Sigmoid colon (tissue), 7 donors: Measurements from ENCODE around the gene C1QA. TPM values are rescaled to one million over a fixed set of nuclear protein-coding genes. Genes with fewer than 3 reads are reported as not detected.

Experiments
- DNase-seq: peaks from one replicate; pipeline ENCODE4 v3.0.0-alpha.2; 2019
- H3K27ac ChIP-seq, 4 donors: fragments of 200-600 bp; sonication (generic); one replicate each; pipeline ENCODE4 v1.5.1; 2016 to 2019; ENCODE audit warnings: mild to moderate bottlenecking in 1 of 4
- H3K27me3 ChIP-seq, 3 donors: fragments of 200-600 bp; sonication (generic); one replicate each; pipeline ENCODE4 v1.5.1; 2019; ENCODE audit warnings: mild to moderate bottlenecking in 1 of 3
- H3K36me3 ChIP-seq, 4 donors: fragments of 200-600 bp; sonication (generic); one replicate each; pipeline ENCODE4 v1.5.1; 2016 to 2019
- H3K4me1 ChIP-seq, 4 donors: fragments of 200-600 bp; sonication (generic); one replicate each; pipeline ENCODE4 v1.5.1; 2017 to 2019
- H3K4me3 ChIP-seq, 4 donors: fragments of 200-600 bp; sonication (generic); one replicate each; pipeline ENCODE4 v1.5.1; 2017 to 2019; ENCODE audit warnings: mild to moderate bottlenecking in 2 of 4, moderate library complexity in 1 of 4
- H3K9me3 ChIP-seq, 4 donors: fragments of 200-600 bp in 3 of 4; sonication (generic) in 3 of 4; one replicate each; pipeline versions ENCODE4 v1.5.1 to v1.6.1; 2013 to 2019
- CTCF ChIP-seq, 4 experiments: fragments of 450-650 bp in 3 of 4; fragments of 200-600 bp in 1 of 4; IDR thresholded peaks; one replicate each; pipeline ENCODE4 v1.5.1; 2016 to 2019; ENCODE audit warnings: antibody characterized with exemption in 4 of 4, mild to moderate bottlenecking in 3 of 4, moderate library complexity in 2 of 4
- EP300 ChIP-seq, 4 donors: sonication (generic); formaldehyde crosslinking; IDR thresholded peaks; one replicate each; pipeline ENCODE4 v1.6.1; 2017; ENCODE audit warnings: antibody characterized with exemption in 4 of 4
- POLR2A ChIP-seq, 2 donors: fragments of 450-650 bp; IDR thresholded peaks; one replicate each; pipeline ENCODE4 v1.6.1; 2016; ENCODE audit warnings: antibody characterized with exemption in 2 of 2, mild to moderate bottlenecking in 2 of 2, moderate library complexity in 2 of 2
- POLR2AphosphoS5 ChIP-seq, 4 donors: sonication (generic); formaldehyde crosslinking; IDR thresholded peaks; one replicate each; pipeline ENCODE4 v1.6.1; 2017; ENCODE audit warnings: antibody characterized with exemption in 4 of 4
- WGBS, 2 donors: extraction: QIAGEN DNeasy Blood & Tissue Kit; methylation state at CpG; one replicate each; pipeline ENCODE4 v1.1.7; 2013; 5-methylcytosine and 5-hydroxymethylcytosine counted together
- intact Hi-C: fragments of 100-400 bp; cut with DNase I; formaldehyde crosslinking; loops from one replicate; pipeline ENCODE4 v1.15.1; 2023
- polyA plus RNA-seq, 3 donors: library from polyadenylated mRNA; stranded (reverse); fragments of 200-250 nt; gene quantifications; one replicate each; pipeline ENCODE4 v1.2.3, GENCODE V29; 2013
- total RNA-seq, 4 donors: library from RNA; depleted of rRNA; stranded (reverse); fragments of >200 nt; gene quantifications; one replicate each; pipeline ENCODE4 v1.1.0, GENCODE V29; 2016
- donor health status: healthy with polysubstance abuse.
- donor health status: Bipolar disorder and iron deficiency.
- donor health status: healthy.

The C1QA gene
- total and polyA plus RNA-seq, 7 donors: 80.3 to 523 (median 226) TPM

GRCh38 chr1:22641247-22641646 is 4.8 kb downstream of the C1QA start:
- H3K27me3 ChIP-seq: peaks cover 0 to 7% (median 0%) of the 10 kb centered on the region in 3 donors

GRCh38 chr1:22641906-22642636 is 5.6 kb downstream of the C1QA start:
- H3K36me3 ChIP-seq: no peaks in the 10 kb centered on the region
- peak; percentile 88 for DNase-seq
- no peak overlapping the region for H3K4me3 ChIP-seq
- H3K9me3 ChIP-seq: no peaks in the 10 kb centered on the region
- WGBS, 2 donors: 6 to 15% methylated on average over 18 of the region's 18 CpGs
- TF ChIP-seq EP300 (IDR thresholded peaks at IDR 0.05) (no peak), CTCF (IDR thresholded peaks at IDR 0.05) (peak; percentile 73 to 91 (median 88)), POLR2A (IDR thresholded peaks at IDR 0.05) (no peak), POLR2AphosphoS5 (IDR thresholded peaks at IDR 0.05) (peak in 2 of 4 donors; percentile 52 to 71)
- H3K4me1 ChIP-seq: peaks cover 0 to 8% (median 0%) of the 10 kb centered on the region in 4 donors
- intact Hi-C loops: loop anchor here (1.0 kb wide), 1 partner anchor 222 kb away; no protein-coding TSS in a partner anchor
- H3K27ac ChIP-seq: no peak overlapping the region
- H3K27me3 ChIP-seq: peaks cover 0 to 7% (median 0%) of the 10 kb centered on the region in 3 donors

More at GRCh38 chr1:22641247-22641646, 4.8 kb downstream of the C1QA start:
- TF ChIP-seq CTCF (IDR thresholded peaks at IDR 0.05) (no peak), EP300 (IDR thresholded peaks at IDR 0.05) (no peak), POLR2AphosphoS5 (IDR thresholded peaks at IDR 0.05) (no peak), POLR2A (IDR thresholded peaks at IDR 0.05) (no peak)
- WGBS, 2 donors: 53 to 67% methylated on average over 8 of the region's 8 CpGs
- H3K36me3 ChIP-seq: no peaks in the 10 kb centered on the region
- H3K9me3 ChIP-seq: no peaks in the 10 kb centered on the region
- H3K4me1 ChIP-seq: peaks cover 0 to 8% (median 0%) of the 10 kb centered on the region in 4 donors
- no peak for DNase-seq
- H3K4me3 ChIP-seq: no peak overlapping the region
- H3K27ac ChIP-seq: no peak overlapping the region
- intact Hi-C loops: no loop called here

- H3K9me3 ChIP-seq: no peaks in the 10 kb centered on the region
- H3K4me1 ChIP-seq: peaks cover 0 to 8% (median 0%) of the 10 kb centered on the region in 4 donors
- intact Hi-C loops: no loop called here
- DNase-seq: peak; percentile 79
- H3K27me3 ChIP-seq: peaks cover 0 to 6% (median 0%) of the 10 kb centered on the region in 3 donors
- peak within 1 kb of the TSS in 3 of 4 donors; percentile 10 to 43 (median 30) for H3K4me3 ChIP-seq
- no peaks in the 10 kb centered on the region for H3K36me3 ChIP-seq
- TF ChIP-seq POLR2AphosphoS5 (IDR thresholded peaks at IDR 0.05) (peak in 1 of 4 donors; percentile 45), CTCF (IDR thresholded peaks at IDR 0.05) (no peak)
- 67 to 70% methylated on average over 8 of the region's 8 CpGs for WGBS, 2 donors
- H3K27ac ChIP-seq: peak within 1 kb of the TSS; percentile 25 to 50 (median 40)
Measured at GRCh38 chr1:22643381-22643780, 7.0 kb downstream of the C1QA start, which contains the start of gene C1QC. Gene C1QC, plus strand, starts transcription at chr1:22643633. Its CDS starts 391 bp downstream, at chr1:22644024.

GRCh38 chr1:22643928-22644327 is 7.5 kb downstream of the C1QA start:
- peaks cover 0 to under 1% (median 0%) of the 10 kb centered on the region in 3 donors for H3K27me3 ChIP-seq
- H3K36me3 ChIP-seq: no peaks in the 10 kb centered on the region
- no peak for DNase-seq
- H3K9me3 ChIP-seq: no peaks in the 10 kb centered on the region
- intact Hi-C loops: no loop called here
- WGBS, 2 donors: 71 to 84% methylated on average over 12 of the region's 12 CpGs
- H3K4me3 ChIP-seq: peak overlapping the region in 3 of 4 donors; percentile 10 to 43 (median 30)
- H3K27ac ChIP-seq: peak overlapping the region; percentile 25 to 50 (median 40)
- peaks cover 0 to 8% (median 0%) of the 10 kb centered on the region in 4 donors for H3K4me1 ChIP-seq
- no peak for TF ChIP-seq POLR2A (IDR thresholded peaks at IDR 0.05)
- TF ChIP-seq CTCF (IDR thresholded peaks at IDR 0.05): no peak
- no peak for TF ChIP-seq POLR2AphosphoS5 (IDR thresholded peaks at IDR 0.05)
- no peak for TF ChIP-seq EP300 (IDR thresholded peaks at IDR 0.05)
